PC-3 (cell line): ENCODE measurements around the gene CCR4. TPM values are rescaled to one million over a fixed set of nuclear protein-coding genes. Genes with fewer than 3 reads are reported as not detected.
"Not testable (repeated sequence)": the region's sequence is repeated elsewhere in the genome, so short reads cannot be mapped to it uniquely, and the experiment has no call there.

Source experiments
- ATAC-seq: fragments of 200-7000 bp; cut with Tn5 transposase; 2 replicates; pipeline ENCODE4 v1.9.1; 2020; ENCODE audit warnings: mild to moderate bottlenecking, moderate library complexity
- Bru-seq: library from RNA; stranded (reverse); fragments of 400-500 nt; gene quantifications from one replicate; lab custom pipeline; 2021; lab: Mats Ljungman, UMichigan
- BruChase-seq, 2 experiments: library from RNA; stranded (reverse); fragments of 400-500 nt; gene quantifications; one replicate each; lab custom pipeline; 2021; lab: Mats Ljungman, UMichigan
- BruUV-seq: library from RNA; stranded (reverse); fragments of 400-500 nt; replicated peaks from 2 replicates; lab custom pipeline; 2021; lab: Mats Ljungman, UMichigan
- CTCF ChIA-PET: fragments of 300-600 bp; sonication (Branson Sonifier 250); formaldehyde crosslinking; loops from one replicate; lab custom pipeline; 2022; ENCODE audit warnings: antibody characterized with exemption; lab: Charles Lee
- POLR2A ChIA-PET: fragments of 300-600 bp; sonication (Branson Sonifier 250); formaldehyde crosslinking; loops from one replicate; lab custom pipeline; 2022; ENCODE audit warnings: antibody characterized with exemption; ENCODE audit not compliant: unreplicated experiment; lab: Charles Lee
- DNase-seq: peaks from one replicate; pipeline ENCODE4 v3.0.0-alpha.2; 2015
- H2AFZ ChIP-seq: fragments of 300-600 bp; sonication (generic); 2 replicates; pipeline ENCODE4 v1.6.0; 2016; ENCODE audit warnings: antibody characterized with exemption, low read length
- H3F3A ChIP-seq: fragments of 300-600 bp; sonication (generic); one replicate; pipeline ENCODE4 v1.6.0; 2017; ENCODE audit warnings: antibody characterized with exemption, low read length, control low read depth, mild to moderate bottlenecking; ENCODE audit not compliant: unreplicated experiment
- H3K27ac ChIP-seq: fragments of 300-600 bp; sonication (generic); 2 replicates; pipeline ENCODE4 v1.5.1; 2016; ENCODE audit warnings: mild to moderate bottlenecking, low read length
- H3K27me3 ChIP-seq: fragments of 300-600 bp; sonication (generic); 2 replicates; pipeline ENCODE4 v1.6.1; 2016; ENCODE audit warnings: low read length, mixed read lengths
- H3K36me3 ChIP-seq: fragments of 300-600 bp; sonication (generic); 2 replicates; pipeline ENCODE4 v1.6.1; 2016; ENCODE audit warnings: low read depth, mixed run types, low read length, mixed read lengths
- H3K4me1 ChIP-seq: fragments of 300-600 bp; sonication (generic); 2 replicates; pipeline ENCODE4 v1.5.1; 2016; ENCODE audit warnings: low read length; ENCODE audit not compliant: insufficient read depth
- H3K4me2 ChIP-seq: fragments of 300-600 bp; sonication (generic); 2 replicates; pipeline ENCODE4 v1.6.0; 2016; ENCODE audit warnings: low read length
- H3K4me3 ChIP-seq: fragments of 300-600 bp; sonication (generic); 2 replicates; pipeline ENCODE4 v1.5.1; 2016; ENCODE audit warnings: mild to moderate bottlenecking, low read length, mixed read lengths
- H3K79me2 ChIP-seq: fragments of 300-600 bp; sonication (generic); 2 replicates; pipeline ENCODE4 v1.6.1; 2017; ENCODE audit warnings: low read length, mixed read lengths
- H3K9ac ChIP-seq: fragments of 300-600 bp; sonication (generic); 2 replicates; pipeline ENCODE4 v1.6.0; 2016; ENCODE audit warnings: mild to moderate bottlenecking, low read length
- H3K9me2 ChIP-seq: fragments of 300-600 bp; sonication (generic); replicated peaks from 2 replicates; pipeline ENCODE4 v1.6.1; 2016; ENCODE audit warnings: mixed run types, low read length, mixed read lengths
- H3K9me3 ChIP-seq: fragments of 300-600 bp; sonication (generic); 2 replicates; pipeline ENCODE4 v1.6.1; 2016; ENCODE audit warnings: low read length, mixed read lengths
- H4K20me1 ChIP-seq: fragments of 300-600 bp; sonication (generic); 2 replicates; pipeline ENCODE4 v1.6.1; 2016; ENCODE audit warnings: low read length, mixed read lengths
- CTCF ChIP-seq: fragments of 300-600 bp; sonication (generic); conservative IDR thresholded peaks from 2 replicates; pipeline ENCODE4 v1.5.1; 2017; ENCODE audit warnings: antibody characterized with exemption, low read depth, mild to moderate bottlenecking, low read length
- EZH2 ChIP-seq: fragments of 300-600 bp; sonication (generic); IDR thresholded peaks from one replicate; pipeline ENCODE4 v1.6.1; 2017; ENCODE audit warnings: antibody characterized with exemption, mild to moderate bottlenecking, low read length; ENCODE audit not compliant: unreplicated experiment
- EZH2phosphoT487 ChIP-seq: fragments of 300-600 bp; sonication (generic); IDR thresholded peaks from 2 replicates; pipeline ENCODE4 v1.6.1; 2018; ENCODE audit warnings: mild to moderate bottlenecking, antibody characterized with exemption, low read length, borderline replicate concordance
- intact Hi-C: fragments of 100-400 bp; cut with micrococcal nuclease; formaldehyde crosslinking; loops from 2 replicates; pipeline ENCODE4 v1.9.0; 2023
- long read RNA-seq: library from polyadenylated mRNA; unstranded; transcript quantifications from one replicate; pipeline ENCODE4 v2.0.0, GENCODE V29; 2021; ENCODE audit not compliant: unreplicated experiment
- total RNA-seq: library from RNA; depleted of rRNA; stranded (reverse); fragments of >200 nt; gene quantifications from 2 replicates; pipeline ENCODE4 v1.2.3, GENCODE V29; 2014; rRNA removed

CCR4 gene
- total RNA-seq (0.29 TPM in 1 of 2 replicates, not detected in the other), Bru-seq, nascent RNA (percentile 11 among the genes with signal in this experiment), BruChase-seq, experiment 1, labeled RNA remaining after a 6-hour chase (percentile 30 among the genes with signal in this experiment), BruChase-seq, experiment 2, labeled RNA remaining after a 2-hour chase (percentile 22 among the genes with signal in this experiment)
- long read RNA-seq = 0 reads

- no peak within 1 kb of the TSS for H3K27ac ChIP-seq
- no peak for TF ChIP-seq CTCF
- no peak for TF ChIP-seq EZH2phosphoT487
- no peak for TF ChIP-seq EZH2
- H2AFZ ChIP-seq = no peak within 1 kb of the TSS
- H3K27me3 ChIP-seq = no peaks in the 10 kb centered on the region
- H3K9me3 ChIP-seq = no peaks in the 10 kb centered on the region
- no peak for ATAC-seq
- DNase-seq = no peak
- no peaks in the 10 kb centered on the region for H3K79me2 ChIP-seq
- H4K20me1 ChIP-seq = no peaks in the 10 kb centered on the region
- no peaks in the 10 kb centered on the region for H3F3A ChIP-seq
- intact Hi-C loops = no loop called here
- ChIA-PET POLR2A (no interaction called here), CTCF (no interaction called here)
- H3K4me1 ChIP-seq = no peaks in the 10 kb centered on the region
- no TSS peak for BruUV-seq
- H3K36me3 ChIP-seq = no peaks in the 10 kb centered on the region
- no peak within 1 kb of the TSS for H3K4me2 ChIP-seq
- no peak within 1 kb of the TSS for H3K4me3 ChIP-seq
- H3K9me2 ChIP-seq = no peaks in the 10 kb centered on the region
- no peak within 1 kb of the TSS for H3K9ac ChIP-seq
Measured at GRCh38 chr3:32951410-32951811, at the start of gene CCR4. TSS of gene CCR4 (plus strand) at chr3:32951644. CDS start at chr3:32953423, 1,779 bp downstream.

GRCh38 chr3:32902887-32903371 is 48.5 kb upstream of the CCR4 start:
- not testable (repeated sequence) for H3K4me1 ChIP-seq, H3K9me3 ChIP-seq, H3K79me2 ChIP-seq, H4K20me1 ChIP-seq, H3K36me3 ChIP-seq, BruUV-seq, H3K27ac ChIP-seq, H3K9me2 ChIP-seq, H3K27me3 ChIP-seq, H3F3A ChIP-seq
- Histone ChIP-seq H3K9ac (peak overlapping the region; percentile 21; the same call in 1 of the 2 replicates), H2AFZ (peak overlapping the region; percentile 77), H3K4me3 (peak overlapping the region; percentile 57), H3K4me2 (peak overlapping the region; percentile 80)
- ATAC-seq (peak; percentile 96), DNase-seq (peak; percentile 77)
- peak; percentile 57 for TF ChIP-seq CTCF
- ChIA-PET POLR2A (interaction anchor here (0.6 kb wide), 1 partner anchor 152 kb away, joined by 5 read pairs; no protein-coding TSS in a partner anchor), CTCF (interaction anchor here (0.5 to 2.1 kb wide), 10 partner anchors 24 to 732 kb away, joined by 3 to 16 read pairs (median 5); partner anchors contain the start of gene CMTM8)
- intact Hi-C loops = loop anchor here (1.0 to 2.0 kb wide), 4 partner anchors 30 to 170 kb away; no protein-coding TSS in a partner anchor

- no peaks in the 10 kb centered on the region for H3K9me2 ChIP-seq
- no peak for ATAC-seq
- CTCF ChIA-PET = interaction anchor here (0.9 to 2.1 kb wide), 3 partner anchors 123 to 665 kb away, joined by 3 to 11 read pairs (median 6); partner anchors contain the start of gene CMTM8
Measured at GRCh38 chr3:32903953-32904352, 47.5 kb upstream of the CCR4 start.

More at GRCh38 chr3:32903953-32904352, 47.5 kb upstream of the CCR4 start:
- no peak overlapping the region for H3K27ac ChIP-seq
- no peaks in the 10 kb centered on the region for H3F3A ChIP-seq
- H3K9me3 ChIP-seq = no peaks in the 10 kb centered on the region
- peaks cover 9% of the 10 kb centered on the region; the same call in 1 of the 2 replicates for H3K4me1 ChIP-seq
- POLR2A ChIA-PET = interaction anchor here (0.6 kb wide), 1 partner anchor 132 kb away, joined by 3 read pairs; no protein-coding TSS in a partner anchor
- TF ChIP-seq EZH2phosphoT487 (no peak), CTCF (no peak), EZH2 (no peak)
- no peak overlapping the region for H2AFZ ChIP-seq
- no peak for DNase-seq
- no peaks in the 10 kb centered on the region for H3K36me3 ChIP-seq
- BruUV-seq = no TSS peak
- no peaks in the 10 kb centered on the region for H3K27me3 ChIP-seq
- no peak overlapping the region for H3K4me3 ChIP-seq
- no peak overlapping the region for H3K9ac ChIP-seq
- intact Hi-C loops = loop anchor here (1.0 to 2.0 kb wide), 3 partner anchors 31 to 171 kb away; no protein-coding TSS in a partner anchor
- no peaks in the 10 kb centered on the region for H4K20me1 ChIP-seq
- no peak overlapping the region for H3K4me2 ChIP-seq
- H3K79me2 ChIP-seq = no peaks in the 10 kb centered on the region
